ENCODE measurements around the gene GIMAP6. TPM values are rescaled to one million over a fixed set of nuclear protein-coding genes. Genes with fewer than 3 reads are reported as not detected.

The GIMAP6 gene
- total and polyA plus RNA-seq, 2 of the 4 experiments (the other 2 are of a cell fraction) = not detected

- no peak overlapping the region for H2AFZ ChIP-seq (replicated peaks; ENCODE audit: low read length, poor library complexity)
- H3K4me3 ChIP-seq (ENCODE audit: insufficient read depth, low read depth, low read length) = no peak overlapping the region
- CTCF ChIA-PET = no interaction called here
- no peak overlapping the region for H3K14ac ChIP-seq (replicated peaks; ENCODE audit: low read depth, low read length)
- WGBS, 2 experiments (ENCODE audit: extremely low coverage in 2 of 2, insufficient read length in 1 of 2) = no CpG with 5 or more reads among the region's 1 CpG
- DNase-seq (no peak), ATAC-seq (ENCODE audit: low read depth) (no peak)
- H4K5ac ChIP-seq (ENCODE audit: low read depth, low read length) = no peak overlapping the region
- in situ Hi-C loops (cut with MboI; ENCODE audit: low sequenced_read_pairs) (no loop called here), intact Hi-C loops (cut with micrococcal nuclease) (no loop called here), dilution Hi-C loops (cut with HindIII; ENCODE audit: low sequenced_read_pairs, unreplicated experiment) (no loop called here)
- no peak overlapping the region for H2BK120ac ChIP-seq (ENCODE audit: low read depth, low read length)
- H3K9me3 ChIP-seq (ENCODE audit: control insufficient read depth, insufficient read depth, low read length) = peaks cover 15% of the 10 kb centered on the region
- H2AK5ac ChIP-seq (ENCODE audit: low read depth, low read length) = no peak overlapping the region
- BruUV-seq (replicated peaks) = no TSS peak
- H3K4ac ChIP-seq (ENCODE audit: low read depth, low read length) = no peak overlapping the region
- no peaks in the 10 kb centered on the region for H3K27me3 ChIP-seq (ENCODE audit: control insufficient read depth, insufficient read depth, low read length)
- H3K56ac ChIP-seq (ENCODE audit: extremely low read depth, insufficient read depth, low read length) = no peak overlapping the region
- no peak overlapping the region for H3K18ac ChIP-seq (ENCODE audit: low read depth, low read length)
- no peak overlapping the region for H4K91ac ChIP-seq (ENCODE audit: insufficient read depth, low read depth, low read length)
- H3K23ac ChIP-seq (ENCODE audit: low read depth, low read length) = no peak overlapping the region
- TF ChIP-seq SMC3 (IDR thresholded peaks at IDR 0.05; ENCODE audit: low read depth, low read length) = no peak
- no peak for TF ChIP-seq CEBPB (IDR thresholded peaks at IDR 0.05; ENCODE audit: low read depth, low read length)
- TF ChIP-seq, protein P1, sequence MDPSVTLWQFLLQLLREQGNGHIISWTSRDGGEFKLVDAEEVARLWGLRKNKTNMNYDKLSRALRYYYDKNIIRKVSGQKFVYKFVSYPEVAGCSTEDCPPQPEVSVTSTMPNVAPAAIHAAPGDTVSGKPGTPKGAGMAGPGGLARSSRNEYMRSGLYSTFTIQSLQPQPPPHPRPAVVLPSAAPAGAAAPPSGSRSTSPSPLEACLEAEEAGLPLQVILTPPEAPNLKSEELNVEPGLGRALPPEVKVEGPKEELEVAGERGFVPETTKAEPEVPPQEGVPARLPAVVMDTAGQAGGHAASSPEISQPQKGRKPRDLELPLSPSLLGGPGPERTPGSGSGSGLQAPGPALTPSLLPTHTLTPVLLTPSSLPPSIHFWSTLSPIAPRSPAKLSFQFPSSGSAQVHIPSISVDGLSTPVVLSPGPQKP (IDR thresholded peaks at IDR 0.05; ENCODE audit: borderline replicate concordance, low read depth, low read length) = no peak
- TF ChIP-seq CTCF (conservative IDR thresholded peaks at IDR 0.05; ENCODE audit: low read depth, low read length) = no peak
- TF ChIP-seq, protein P2, sequence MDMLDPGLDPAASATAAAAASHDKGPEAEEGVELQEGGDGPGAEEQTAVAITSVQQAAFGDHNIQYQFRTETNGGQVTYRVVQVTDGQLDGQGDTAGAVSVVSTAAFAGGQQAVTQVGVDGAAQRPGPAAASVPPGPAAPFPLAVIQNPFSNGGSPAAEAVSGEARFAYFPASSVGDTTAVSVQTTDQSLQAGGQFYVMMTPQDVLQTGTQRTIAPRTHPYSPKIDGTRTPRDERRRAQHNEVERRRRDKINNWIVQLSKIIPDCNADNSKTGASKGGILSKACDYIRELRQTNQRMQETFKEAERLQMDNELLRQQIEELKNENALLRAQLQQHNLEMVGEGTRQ (IDR thresholded peaks at IDR 0.05; ENCODE audit: low read depth, low read length) = no peak
- TF ChIP-seq FOS (IDR thresholded peaks at IDR 0.05; ENCODE audit: low read depth, low read length) = no peak
- peak; percentile 75 for TF ChIP-seq MAFK (IDR thresholded peaks at IDR 0.05; ENCODE audit: low read depth, low read length)
- H3K4me2 ChIP-seq (ENCODE audit: low read depth, low read length) = no peak overlapping the region
- H3K4me1 ChIP-seq (ENCODE audit: control insufficient read depth, insufficient read depth, low read length) = no peaks in the 10 kb centered on the region
- no peak overlapping the region for H3K9ac ChIP-seq (ENCODE audit: low read depth, low read length)
- POLR2A ChIA-PET (ENCODE audit: unreplicated experiment) = no interaction called here
- H2BK15ac ChIP-seq (ENCODE audit: low read depth, low read length) = no peak overlapping the region
- H2AK9ac ChIP-seq (replicated peaks; ENCODE audit: low read depth, low read length, poor library complexity) = no peak overlapping the region
- H4K8ac ChIP-seq (ENCODE audit: low read depth in 2 of 2, low read length in 2 of 2) = no peak overlapping the region
- H2BK20ac ChIP-seq (ENCODE audit: low read depth, low read length) = no peak overlapping the region
- no peaks in the 10 kb centered on the region for H3K79me1 ChIP-seq (ENCODE audit: low read depth in 1 of 2, low read length in 2 of 2)
- H3K27ac ChIP-seq (ENCODE audit: insufficient read depth, low read length) = no peak overlapping the region
- no peaks in the 10 kb centered on the region for H4K20me1 ChIP-seq (ENCODE audit: insufficient read depth, low read length)
- H3K36me3 ChIP-seq (ENCODE audit: control insufficient read depth, insufficient read depth, low read length) = no peaks in the 10 kb centered on the region
- no peaks in the 10 kb centered on the region for H3K9me1 ChIP-seq (ENCODE audit: insufficient read depth, low read length)
- H2BK5ac ChIP-seq (ENCODE audit: low read depth, low read length, poor library complexity, severe bottlenecking) = no peak overlapping the region
These were observed 1.7 kb upstream of the GIMAP6 start for GRCh38 chr7:150633926-150634325.
